B cell (primary cell): ENCODE data around the gene SCFD2.

Source experiments
- EZH2 ChIP-seq: IDR thresholded peaks from 2 replicates; pipeline ENCODE4 v1.6.1; 2012; ENCODE audit warnings: borderline replicate concordance, low read depth, mild to moderate bottlenecking, moderate library complexity, low read length; ENCODE audit not compliant: insufficient read depth, poor library complexity, severe bottlenecking
- TF ChIP-seq, protein P1 (sequence below): fragments of 200-600 bp; IDR thresholded peaks from one replicate; pipeline ENCODE4 v1.8.0; 2022; ENCODE audit warnings: antibody characterized with exemption, mild to moderate bottlenecking

DNA sequence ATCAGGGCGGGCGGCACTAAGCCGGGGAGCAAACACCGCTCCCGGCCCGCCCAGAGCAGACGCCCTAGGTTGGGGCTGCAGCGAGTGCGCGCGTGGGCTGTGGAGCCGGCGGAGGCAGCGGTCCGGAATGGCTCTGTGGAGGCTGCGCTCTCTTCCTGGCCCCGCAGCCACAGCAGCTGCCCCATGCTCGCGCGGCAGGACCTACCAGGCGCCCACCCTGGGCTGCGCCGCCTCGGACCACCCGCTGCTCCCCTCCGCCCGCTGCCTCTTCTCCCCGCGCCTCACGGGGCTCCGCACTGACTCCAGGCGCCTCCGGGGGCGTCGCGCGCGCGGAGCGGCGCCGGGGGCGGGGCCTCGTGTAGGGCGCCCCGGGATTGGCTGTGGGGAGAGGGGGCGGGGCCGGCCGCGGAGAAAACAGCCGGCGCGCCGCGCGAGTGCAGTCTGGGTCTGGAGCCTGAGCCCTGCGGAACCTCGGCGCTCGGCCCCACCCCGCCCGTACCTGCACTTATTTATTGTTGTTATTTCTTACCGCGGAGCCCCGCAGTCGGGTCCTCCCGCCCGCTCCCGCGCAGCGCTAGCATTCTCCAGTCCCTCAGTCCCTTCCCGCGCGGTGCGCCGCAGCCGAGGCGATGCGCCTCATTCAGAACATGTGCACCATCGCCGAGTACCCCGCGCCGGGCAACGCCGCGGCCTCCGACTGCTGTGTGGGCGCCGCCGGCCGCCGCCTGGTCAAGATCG lies 503.8 kb downstream of the SCFD2 start, which contains the start of gene RASL11B:
- TF ChIP-seq, protein P1, sequence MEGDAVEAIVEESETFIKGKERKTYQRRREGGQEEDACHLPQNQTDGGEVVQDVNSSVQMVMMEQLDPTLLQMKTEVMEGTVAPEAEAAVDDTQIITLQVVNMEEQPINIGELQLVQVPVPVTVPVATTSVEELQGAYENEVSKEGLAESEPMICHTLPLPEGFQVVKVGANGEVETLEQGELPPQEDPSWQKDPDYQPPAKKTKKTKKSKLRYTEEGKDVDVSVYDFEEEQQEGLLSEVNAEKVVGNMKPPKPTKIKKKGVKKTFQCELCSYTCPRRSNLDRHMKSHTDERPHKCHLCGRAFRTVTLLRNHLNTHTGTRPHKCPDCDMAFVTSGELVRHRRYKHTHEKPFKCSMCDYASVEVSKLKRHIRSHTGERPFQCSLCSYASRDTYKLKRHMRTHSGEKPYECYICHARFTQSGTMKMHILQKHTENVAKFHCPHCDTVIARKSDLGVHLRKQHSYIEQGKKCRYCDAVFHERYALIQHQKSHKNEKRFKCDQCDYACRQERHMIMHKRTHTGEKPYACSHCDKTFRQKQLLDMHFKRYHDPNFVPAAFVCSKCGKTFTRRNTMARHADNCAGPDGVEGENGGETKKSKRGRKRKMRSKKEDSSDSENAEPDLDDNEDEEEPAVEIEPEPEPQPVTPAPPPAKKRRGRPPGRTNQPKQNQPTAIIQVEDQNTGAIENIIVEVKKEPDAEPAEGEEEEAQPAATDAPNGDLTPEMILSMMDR, result peak; percentile 44
- TF ChIP-seq EZH2, result no peak
